ENCODE data around the gene STK17B. TPM values are rescaled to one million over a fixed set of nuclear protein-coding genes. Genes with fewer than 3 reads are reported as not detected.

The STK17B gene
- total RNA-seq (10 to 100 TPM; 35.8 to 73.7 TPM), polyA plus RNA-seq (10 to 100 TPM in 1 of 2 donors, 1 to 10 TPM in 1; 9.0 to 18.6 TPM)
- long read RNA-seq, donor 1, full-length matches to known transcripts = 1 of 1 reads
- long read RNA-seq, donor 1, partial matches to known transcripts = 0 of 1 reads
- long read RNA-seq, donor 1, other reads (novel, unspliced or antisense) = 0 of 1 reads
- long read RNA-seq, donor 2 = 0 reads
- long read RNA-seq, donor 3, partial matches to known transcripts = 10 of 10 reads
- long read RNA-seq, donor 3, other reads (novel, unspliced or antisense) = 0 of 10 reads
- long read RNA-seq, donor 4 = 0 reads
- long read RNA-seq, donor 5, full-length matches to known transcripts = 1 of 1 reads
- long read RNA-seq, donor 5, partial matches to known transcripts = 0 of 1 reads
- long read RNA-seq, donor 5, other reads (novel, unspliced or antisense) = 0 of 1 reads

GRCh38 chr2:196171248-196171871, at the start of gene STK17B:
TSS of gene STK17B (minus strand) at chr2:196171578. CDS start at chr2:196163383, 8,195 bp downstream.
- no peaks in the 10 kb centered on the region for H3K9me3 ChIP-seq (ENCODE audit: control insufficient read depth in 4 of 4, insufficient read depth in 3 of 4, low read length in 3 of 4)
- peak within 1 kb of the TSS; percentile 69 for H3K4me3 ChIP-seq
- H3K9ac ChIP-seq (ENCODE audit: insufficient read depth in 1 of 2, low read length in 2 of 2) = peak within 1 kb of the TSS; percentile 91 to 98
- ATAC-seq (ENCODE audit: insufficient read depth, low FRiP score) = peak; percentile 89
- H3K27me3 ChIP-seq (ENCODE audit: control insufficient read depth in 3 of 3, insufficient read depth in 3 of 3, low read length in 2 of 3) = no peaks in the 10 kb centered on the region
- DNase-seq = peak; percentile 94 to 95 (median 95)
- H3K36me3 ChIP-seq (ENCODE audit: control insufficient read depth in 4 of 4, insufficient read depth in 4 of 4, low read length in 4 of 4) = no peaks in the 10 kb centered on the region
- H3K27ac ChIP-seq (ENCODE audit: low read depth in 1 of 2, low read length in 1 of 2) = peak within 1 kb of the TSS; percentile 89 to 99
- peaks cover 0 to 19% (median 2%) of the 10 kb centered on the region in 5 donors for H3K4me1 ChIP-seq (ENCODE audit: control insufficient read depth in 5 of 5, insufficient read depth in 5 of 5, low read length in 5 of 5)
- no peak for TF ChIP-seq CTCF (IDR thresholded peaks at IDR 0.05; ENCODE audit: control extremely low read depth, extremely low read depth)
- WGBS, 2 donors = 1% methylated on average over 55 to 72 of the region's 72 CpGs

GRCh38 chr2:196220671-196221070, 49.3 kb upstream of the STK17B start:
- Histone ChIP-seq H3K27me3 (ENCODE audit: control insufficient read depth in 3 of 3, insufficient read depth in 3 of 3, low read length in 2 of 3) (no peaks in the 10 kb centered on the region), H3K27ac (ENCODE audit: low read depth in 1 of 2, low read length in 1 of 2) (no peak overlapping the region), H3K4me3 (no peak overlapping the region), H3K4me1 (ENCODE audit: control insufficient read depth in 5 of 5, insufficient read depth in 5 of 5, low read length in 5 of 5) (no peaks in the 10 kb centered on the region), H3K9ac (ENCODE audit: insufficient read depth in 1 of 2, low read length in 2 of 2) (no peak overlapping the region), H3K9me3 (ENCODE audit: control insufficient read depth in 4 of 4, insufficient read depth in 3 of 4, low read length in 3 of 4) (no peaks in the 10 kb centered on the region), H3K36me3 (ENCODE audit: control insufficient read depth in 4 of 4, insufficient read depth in 4 of 4, low read length in 4 of 4) (peaks cover 0 to 5% (median 2%) of the 10 kb centered on the region in 4 donors)
- peak in 1 of 3 donors; percentile 22 for DNase-seq
- TF ChIP-seq CTCF (IDR thresholded peaks at IDR 0.05; ENCODE audit: control extremely low read depth, extremely low read depth) = no peak
- no peak for ATAC-seq (ENCODE audit: insufficient read depth, low FRiP score)
- WGBS, 2 donors = 60 to 69% methylated on average over 4 of the region's 4 CpGs

DNA sequence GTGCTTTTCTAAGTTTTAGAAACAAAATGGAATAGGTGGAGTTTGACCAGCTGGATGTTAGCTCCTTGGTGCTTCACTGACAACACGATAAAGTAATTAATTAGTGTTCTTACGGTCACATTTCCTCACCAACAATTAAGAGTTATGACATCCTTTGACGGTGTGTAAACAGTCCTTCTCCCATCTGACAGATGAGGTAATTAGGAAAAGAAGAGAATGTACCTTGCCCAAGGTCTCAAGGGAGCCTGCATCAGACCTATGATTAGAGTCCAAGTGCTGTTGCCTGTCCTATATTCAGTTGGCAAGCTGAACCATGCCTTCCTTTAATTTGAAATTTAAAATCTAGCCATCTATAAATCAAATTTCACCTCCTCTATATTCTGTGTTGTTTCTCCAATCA, 48.3 kb upstream of the STK17B start:
- 31 to 49% methylated on average over 3 of the region's 3 CpGs for WGBS, 2 donors
- Histone ChIP-seq H3K4me1 (ENCODE audit: control insufficient read depth in 5 of 5, insufficient read depth in 5 of 5, low read length in 5 of 5) (no peaks in the 10 kb centered on the region), H3K27ac (ENCODE audit: low read depth in 1 of 2, low read length in 1 of 2) (no peak overlapping the region), H3K9ac (ENCODE audit: insufficient read depth in 1 of 2, low read length in 2 of 2) (no peak overlapping the region), H3K4me3 (no peak overlapping the region), H3K36me3 (ENCODE audit: control insufficient read depth in 4 of 4, insufficient read depth in 4 of 4, low read length in 4 of 4) (peaks cover 0 to 5% (median 2%) of the 10 kb centered on the region in 4 donors), H3K9me3 (ENCODE audit: control insufficient read depth in 4 of 4, insufficient read depth in 3 of 4, low read length in 3 of 4) (no peaks in the 10 kb centered on the region), H3K27me3 (ENCODE audit: control insufficient read depth in 3 of 3, insufficient read depth in 3 of 3, low read length in 2 of 3) (no peaks in the 10 kb centered on the region)
- no peak for TF ChIP-seq CTCF (IDR thresholded peaks at IDR 0.05; ENCODE audit: control extremely low read depth, extremely low read depth)
- DNase-seq (no peak), ATAC-seq (ENCODE audit: insufficient read depth, low FRiP score) (no peak)

Data from lung (tissue), 16 donors.